Transverse colon (tissue), 4 donors: ENCODE measurements around the gene ERCC4. TPM values are rescaled to one million over a fixed set of nuclear protein-coding genes. Genes with fewer than 3 reads are reported as not detected.

Experiments used
- DNase-seq: peaks from one replicate; pipeline ENCODE4 v3.0.0-alpha.2; 2019
- H3K27ac ChIP-seq, 4 donors: fragments of 200-600 bp; sonication (generic); 2 replicates each; pipeline ENCODE4 v1.5.1; 2016 to 2018; ENCODE audit warnings: inconsistent platforms in 4 of 4
- H3K27me3 ChIP-seq: fragments of 200-600 bp; sonication (generic); 2 replicates; pipeline ENCODE4 v1.5.1; 2017; ENCODE audit warnings: inconsistent platforms
- H3K36me3 ChIP-seq, 4 donors: fragments of 200-600 bp; sonication (generic); 2 replicates each; pipeline ENCODE4 v1.5.1; 2017 to 2019; ENCODE audit warnings: inconsistent platforms in 4 of 4
- H3K4me1 ChIP-seq, 4 donors: fragments of 200-600 bp; sonication (generic); 2 replicates each; pipeline ENCODE4 v1.5.1; 2017 to 2020; ENCODE audit warnings: inconsistent platforms in 4 of 4
- H3K4me3 ChIP-seq, 4 donors: fragments of 200-600 bp; sonication (generic); 1 replicate in 1 of 4; 2 replicates in 3 of 4; pipeline versions ENCODE4 v1.5.1 to v1.6.1; 2017 to 2019; ENCODE audit warnings: inconsistent platforms in 4 of 4
- H3K9me3 ChIP-seq, 2 donors: fragments of 200-600 bp; sonication (generic); 2 replicates each; pipeline ENCODE4 v1.5.1; 2017 to 2019; ENCODE audit warnings: inconsistent platforms in 2 of 2
- EP300 ChIP-seq: sonication (generic); formaldehyde crosslinking; IDR thresholded peaks from one replicate; pipeline ENCODE4 v1.6.1; 2017; ENCODE audit warnings: antibody characterized with exemption, low read depth
- POLR2A ChIP-seq: fragments of 450-650 bp; IDR thresholded peaks from one replicate; pipeline ENCODE4 v1.6.1; 2016; ENCODE audit warnings: antibody characterized with exemption, mild to moderate bottlenecking, moderate library complexity
- POLR2AphosphoS5 ChIP-seq, 3 donors: sonication (generic); formaldehyde crosslinking; IDR thresholded peaks; one replicate each; pipeline ENCODE4 v1.6.1; 2016; ENCODE audit warnings: antibody characterized with exemption in 3 of 3
- WGBS, 2 donors: methylation state at CpG; one replicate each; pipeline ENCODE4 v1.1.5; 2018; ENCODE audit warnings: low coverage in 1 of 2; 5-methylcytosine and 5-hydroxymethylcytosine counted together
- in situ Hi-C, 4 donors: fragments of 200-750 bp; cut with MboI; loops; one replicate each; pipeline versions ENCODE4 v1.15.0 to v1.15.1; 2017; ENCODE audit warnings: low sequenced_read_pairs in 3 of 4, low pct_ligation_motif_present in 1 of 4, low pct_unique_long_range_greater_than_20kb in 1 of 4
- intact Hi-C: fragments of 100-400 bp; cut with DNase I; formaldehyde crosslinking; loops from one replicate; pipeline ENCODE4 v1.15.1; 2023; ENCODE audit warnings: low total_unique reads
- total RNA-seq, 4 donors: library from RNA; depleted of rRNA; stranded (reverse); fragments of >200 nt; gene quantifications; one replicate each; pipeline ENCODE4 v1.1.0, GENCODE V29; 2016
- TF ChIP-seq, protein P1 (sequence below), 5 experiments: fragments of 200-600 bp in 3 of 5; fragments of 450-650 bp in 2 of 5; sonication (generic) in 3 of 5; IDR thresholded peaks; 1 replicate in 2 of 5; 2 replicates in 3 of 5; pipeline ENCODE4 v1.5.1; 2016 to 2017; ENCODE audit warnings: antibody characterized with exemption in 5 of 5, inconsistent platforms in 3 of 5, mild to moderate bottlenecking in 2 of 5, moderate library complexity in 1 of 5

ERCC4 gene
- total RNA-seq, 4 donors from 2014 or later = 3.8 to 14.1 (median 4.8) TPM

DNA sequence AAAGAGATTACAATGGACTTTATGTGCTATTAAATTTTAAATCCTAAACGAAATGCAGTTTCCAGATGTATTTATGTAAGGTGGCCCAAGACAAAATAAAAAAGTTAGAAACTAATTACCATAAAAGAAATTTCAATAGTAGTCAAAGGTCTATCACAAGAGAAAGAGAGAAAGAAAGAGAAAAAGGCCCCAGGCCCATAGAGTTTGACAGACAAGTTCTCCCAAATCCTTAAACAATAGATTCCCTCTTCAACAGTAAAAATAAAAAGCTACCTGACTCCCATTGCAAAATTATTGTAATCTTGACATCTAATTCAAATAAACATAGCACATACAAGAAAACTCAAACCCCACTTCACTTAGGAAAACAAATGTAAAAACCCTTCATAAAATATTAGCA is 8.6 kb upstream of the ERCC4 start:
- no peaks in the 10 kb centered on the region for H3K36me3 ChIP-seq
- H3K4me1 ChIP-seq = peaks cover 0 to 6% (median 2%) of the 10 kb centered on the region in 4 donors
- intact Hi-C loops (no loop called here), in situ Hi-C loops (loop anchor here in 1 of 4 donors (25.0 kb wide), 1 partner anchor 626 kb away; no protein-coding TSS in a partner anchor)
- no peak overlapping the region for H3K27ac ChIP-seq
- TF ChIP-seq POLR2AphosphoS5 (IDR thresholded peaks at IDR 0.05) (no peak), POLR2A (no peak), EP300 (no peak)
- TF ChIP-seq, protein P1, sequence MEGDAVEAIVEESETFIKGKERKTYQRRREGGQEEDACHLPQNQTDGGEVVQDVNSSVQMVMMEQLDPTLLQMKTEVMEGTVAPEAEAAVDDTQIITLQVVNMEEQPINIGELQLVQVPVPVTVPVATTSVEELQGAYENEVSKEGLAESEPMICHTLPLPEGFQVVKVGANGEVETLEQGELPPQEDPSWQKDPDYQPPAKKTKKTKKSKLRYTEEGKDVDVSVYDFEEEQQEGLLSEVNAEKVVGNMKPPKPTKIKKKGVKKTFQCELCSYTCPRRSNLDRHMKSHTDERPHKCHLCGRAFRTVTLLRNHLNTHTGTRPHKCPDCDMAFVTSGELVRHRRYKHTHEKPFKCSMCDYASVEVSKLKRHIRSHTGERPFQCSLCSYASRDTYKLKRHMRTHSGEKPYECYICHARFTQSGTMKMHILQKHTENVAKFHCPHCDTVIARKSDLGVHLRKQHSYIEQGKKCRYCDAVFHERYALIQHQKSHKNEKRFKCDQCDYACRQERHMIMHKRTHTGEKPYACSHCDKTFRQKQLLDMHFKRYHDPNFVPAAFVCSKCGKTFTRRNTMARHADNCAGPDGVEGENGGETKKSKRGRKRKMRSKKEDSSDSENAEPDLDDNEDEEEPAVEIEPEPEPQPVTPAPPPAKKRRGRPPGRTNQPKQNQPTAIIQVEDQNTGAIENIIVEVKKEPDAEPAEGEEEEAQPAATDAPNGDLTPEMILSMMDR (IDR thresholded peaks at IDR 0.05) = no peak
- 77 to 80% methylated on average over 1 of the region's 1 CpG for WGBS, 2 donors
- H3K27me3 ChIP-seq = no peaks in the 10 kb centered on the region
- H3K9me3 ChIP-seq = peaks cover 0 to 4% of the 10 kb centered on the region in 2 donors
- DNase-seq = no peak
- no peak overlapping the region for H3K4me3 ChIP-seq

DNA sequence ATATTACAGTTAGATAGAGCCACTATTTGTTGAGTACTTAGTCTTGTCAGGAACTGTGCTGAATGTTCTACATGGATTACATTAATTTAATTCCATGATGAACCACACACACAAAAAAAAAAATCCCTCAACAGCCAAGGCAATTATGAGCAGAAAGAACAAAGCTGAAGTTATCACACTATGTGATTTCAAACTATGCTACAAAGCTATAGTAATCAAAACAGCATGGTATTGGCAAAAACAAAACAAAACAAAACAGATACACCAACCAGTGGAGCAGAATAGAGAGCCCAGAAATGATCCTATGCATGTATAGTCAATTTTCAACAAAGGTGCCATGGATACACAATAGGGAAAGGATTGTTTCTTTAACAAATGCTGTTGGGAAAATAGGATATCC is 8.1 kb upstream of the ERCC4 start:
- Histone ChIP-seq H3K4me1 (peaks cover 0 to 6% (median 2%) of the 10 kb centered on the region in 4 donors), H3K4me3 (no peak overlapping the region), H3K9me3 (peaks cover 0 to 4% of the 10 kb centered on the region in 2 donors), H3K27ac (no peak overlapping the region), H3K36me3 (no peaks in the 10 kb centered on the region), H3K27me3 (no peaks in the 10 kb centered on the region)
- in situ Hi-C loops = loop anchor here in 1 of 4 donors (25.0 kb wide), 1 partner anchor 625 kb away; no protein-coding TSS in a partner anchor
- TF ChIP-seq POLR2A = no peak
- TF ChIP-seq POLR2AphosphoS5 (IDR thresholded peaks at IDR 0.05) = no peak
- TF ChIP-seq, protein P1 (IDR thresholded peaks at IDR 0.05) = no peak
- TF ChIP-seq EP300 = no peak
- no peak for DNase-seq
- intact Hi-C loops = no loop called here

DNA sequence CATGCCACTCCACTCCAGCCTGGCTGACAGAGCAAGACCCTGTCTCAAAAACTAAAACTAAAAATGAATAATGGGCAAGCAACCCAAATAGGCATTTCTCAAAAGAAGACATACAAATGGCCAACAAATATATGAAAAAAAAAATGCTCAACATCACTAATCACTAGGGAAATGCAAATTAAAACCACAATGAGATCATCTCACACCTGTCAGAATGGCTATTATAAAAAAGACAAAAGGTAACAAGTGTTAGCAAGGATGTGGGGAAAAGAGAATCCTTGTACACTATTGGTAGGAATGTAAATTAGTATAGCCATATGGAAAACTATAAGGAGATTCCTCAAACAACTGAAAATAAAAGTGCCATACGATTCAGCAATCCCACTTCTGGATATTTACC is 7.1 kb upstream of the ERCC4 start:
- Histone ChIP-seq H3K27me3 (no peaks in the 10 kb centered on the region), H3K27ac (no peak overlapping the region), H3K4me3 (no peak overlapping the region), H3K4me1 (peaks cover 0 to 6% (median 2%) of the 10 kb centered on the region in 4 donors), H3K9me3 (peaks cover 0 to 4% of the 10 kb centered on the region in 2 donors), H3K36me3 (no peaks in the 10 kb centered on the region)
- intact Hi-C loops (no loop called here), in situ Hi-C loops (loop anchor here in 1 of 4 donors (25.0 kb wide), 1 partner anchor 624 kb away; no protein-coding TSS in a partner anchor)
- 45 to 50% methylated on average over 1 of the region's 1 CpG for WGBS, 2 donors
- TF ChIP-seq POLR2AphosphoS5 (IDR thresholded peaks at IDR 0.05) (no peak), POLR2A (no peak), EP300 (no peak)
- TF ChIP-seq, protein P1 (IDR thresholded peaks at IDR 0.05) = no peak
- DNase-seq = no peak

DNA sequence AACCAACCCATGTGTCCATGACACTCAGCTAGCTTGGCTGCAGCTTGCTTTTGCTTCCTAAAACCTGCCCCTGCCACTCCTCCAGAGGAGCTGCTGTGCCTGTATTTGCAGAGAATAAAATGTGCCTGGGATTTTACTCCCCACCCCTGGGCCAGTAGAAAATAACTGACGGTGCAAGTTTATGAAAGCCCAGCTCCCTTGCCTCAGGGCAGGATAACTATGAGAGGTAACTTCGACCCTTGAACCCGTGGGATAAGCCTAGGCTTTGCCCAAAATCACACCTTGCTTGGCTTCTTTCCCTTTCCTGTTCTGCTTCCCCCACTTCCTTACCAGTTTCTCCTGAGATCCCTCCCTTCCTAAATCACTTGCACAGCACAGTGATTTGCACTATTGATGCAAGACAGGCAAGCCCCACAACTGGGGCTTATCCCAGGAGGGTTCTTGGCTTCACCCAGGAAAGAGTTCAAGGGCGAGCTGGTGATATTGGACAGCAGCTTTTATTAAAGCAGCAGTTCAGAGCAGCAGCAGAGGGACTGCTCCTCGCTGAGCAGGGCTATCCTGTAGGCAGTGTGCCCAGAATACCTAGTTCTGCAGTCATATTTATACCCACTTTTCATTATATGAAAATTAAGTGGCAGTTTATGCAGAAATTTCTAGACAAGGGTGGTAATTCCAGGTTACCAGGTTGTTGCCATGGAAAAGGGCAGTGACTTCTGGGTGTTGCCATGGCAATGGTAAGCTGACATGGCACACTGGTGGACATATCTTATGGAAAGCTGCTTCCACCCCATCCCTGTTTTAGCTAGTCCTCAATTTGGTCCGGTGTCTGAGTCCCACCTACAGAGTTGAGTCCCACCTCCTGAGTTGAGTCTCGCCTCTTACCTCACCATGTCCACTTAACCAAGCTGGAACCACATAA is 6.3 kb upstream of the ERCC4 start:
- H3K4me1 ChIP-seq = peaks cover 0 to 6% (median 2%) of the 10 kb centered on the region in 4 donors
- DNase-seq = no peak
- no peak overlapping the region for H3K4me3 ChIP-seq
- H3K27me3 ChIP-seq = no peaks in the 10 kb centered on the region
- peaks cover 0 to 4% of the 10 kb centered on the region in 2 donors for H3K9me3 ChIP-seq
- H3K27ac ChIP-seq = no peak overlapping the region
- intact Hi-C loops (no loop called here), in situ Hi-C loops (loop anchor here in 1 of 4 donors (25.0 kb wide), 1 partner anchor 624 kb away; no protein-coding TSS in a partner anchor)
- 40 to 72% methylated on average over 2 to 7 of the region's 7 CpGs for WGBS, 2 donors
- H3K36me3 ChIP-seq = no peaks in the 10 kb centered on the region
- TF ChIP-seq POLR2A (no peak), POLR2AphosphoS5 (IDR thresholded peaks at IDR 0.05) (no peak), EP300 (no peak)
- TF ChIP-seq, protein P1 (IDR thresholded peaks at IDR 0.05) = no peak
